NOMO-1 (cell line): ENCODE measurements around the gene ABCA10.

Source experiments
- DNase-seq, 2 experiments: peaks; one replicate each; lab custom pipeline; 2025; ENCODE audit not compliant: unreplicated experiment in 2 of 2; lab: John Stamatoyannopoulos, UW

Gene ABCA10

GRCh38 chr17:69105907-69106730, 122.5 kb downstream of the ABCA10 start:
- no peak for DNase-seq

GRCh38 chr17:69103557-69104233, 124.9 kb downstream of the ABCA10 start:
- no peak for DNase-seq

- peak; percentile 72 to 84 for DNase-seq
Observed at GRCh38 chr17:69098625-69099024, 130.0 kb downstream of the ABCA10 start.
